Suppressor macrophage treated with lipopolysaccharide for 4 hours (primary cell): ENCODE results near the gene NCLN.
"Not testable (repeated sequence)": the region's sequence is repeated elsewhere in the genome, so short reads cannot be mapped to it uniquely, and the experiment has no call there.

Experiments used
- DNase-seq: peaks from one replicate; pipeline ENCODE4 v3.0.0-alpha.2; 2020

The NCLN gene

GRCh38 chr19:3202346-3202745 is 16.6 kb downstream of the NCLN start:
- DNase-seq: no peak

GRCh38 chr19:3202895-3203294 is 17.2 kb downstream of the NCLN start:
- DNase-seq: not testable (repeated sequence)

- DNase-seq: no peak
Observed at GRCh38 chr19:3203805-3204645, 18.3 kb downstream of the NCLN start.

GRCh38 chr19:3204646-3205275 is 19.0 kb downstream of the NCLN start:
- DNase-seq: no peak

- DNase-seq: no peak
Observed at GRCh38 chr19:3206216-3206953, 20.7 kb downstream of the NCLN start.

- DNase-seq: no peak
Observed at GRCh38 chr19:3207461-3208242, 21.9 kb downstream of the NCLN start.

GRCh38 chr19:3208317-3209207 is 22.8 kb downstream of the NCLN start:
- no peak for DNase-seq

- peak; percentile 65 for DNase-seq
Observed at GRCh38 chr19:3210347-3211017, 24.8 kb downstream of the NCLN start.

- no peak for DNase-seq
Observed at GRCh38 chr19:3211191-3211590, 25.5 kb downstream of the NCLN start.

GRCh38 chr19:3213159-3213558 is 27.4 kb downstream of the NCLN start:
- DNase-seq: no peak

GRCh38 chr19:3216874-3217273 is 31.1 kb downstream of the NCLN start:
- DNase-seq: no peak

GRCh38 chr19:3220576-3220975 is 34.8 kb downstream of the NCLN start:
- DNase-seq: no peak

GRCh38 chr19:3221576-3221975 is 35.8 kb downstream of the NCLN start:
- not testable (repeated sequence) for DNase-seq

- DNase-seq: no peak
Observed at GRCh38 chr19:3222709-3223108, 37.0 kb downstream of the NCLN start.

- peak; percentile 54 for DNase-seq
Observed at GRCh38 chr19:3224346-3225168, 38.8 kb downstream of the NCLN start, which contains the start of gene CELF5. TSS of gene CELF5 (plus strand) at chr19:3224661. CDS start at chr19:3224740, 79 bp downstream.

- DNase-seq: no peak
Observed at GRCh38 chr19:3225169-3225485, 39.4 kb downstream of the NCLN start.

GRCh38 chr19:3225677-3226093 is 40.0 kb downstream of the NCLN start:
- DNase-seq: no peak

GRCh38 chr19:3227054-3227626 is 41.4 kb downstream of the NCLN start:
- DNase-seq: no peak

GRCh38 chr19:3229346-3229743 is 43.6 kb downstream of the NCLN start:
- no peak for DNase-seq
